CD14-positive monocyte (primary cell): ENCODE data around the gene ITPRIP. TPM values are rescaled to one million over a fixed set of nuclear protein-coding genes. Genes with fewer than 3 reads are reported as not detected.

Experiments used
- DNase-seq, 3 donors: peaks; one replicate each; pipeline ENCODE4 v3.0.0-alpha.2; 2011 to 2022
- H2AFZ ChIP-seq: 2 replicates; pipeline ENCODE4 v1.6.0; 2012; ENCODE audit warnings: mild to moderate bottlenecking, low read depth, low read length, inconsistent platforms; ENCODE audit not compliant: insufficient read depth, poor library complexity, severe bottlenecking
- H3K27ac ChIP-seq, 2 donors: 1 replicate in 1 of 2; 2 replicates in 1 of 2; pipeline ENCODE4 v1.5.1; 2012 to 2013; ENCODE audit warnings: low read length in 2 of 2, control low read depth in 1 of 2, inconsistent platforms in 1 of 2, low read depth in 1 of 2, mild to moderate bottlenecking in 1 of 2
- H3K27me3 ChIP-seq, 2 donors: one replicate each; pipeline versions ENCODE4 v1.6.0 to v1.6.1; 2011 to 2013; ENCODE audit warnings: low read length in 2 of 2; ENCODE audit not compliant: control insufficient read depth in 2 of 2, insufficient read depth in 2 of 2
- H3K36me3 ChIP-seq, 2 donors: replicated peaks in 1 of 2; 1 replicate in 1 of 2; 2 replicates in 1 of 2; pipeline versions ENCODE4 v1.5.1 to v1.6.1; 2012 to 2013; ENCODE audit warnings: low read length in 2 of 2, control low read depth in 1 of 2, inconsistent platforms in 1 of 2, mild to moderate bottlenecking in 1 of 2; ENCODE audit not compliant: insufficient read depth in 2 of 2, control insufficient read depth in 1 of 2
- H3K4me1 ChIP-seq, 2 donors: 1 replicate in 1 of 2; 2 replicates in 1 of 2; pipeline versions ENCODE4 v1.5.1 to v1.6.1; 2012 to 2013; ENCODE audit warnings: low read length in 2 of 2, control low read depth in 1 of 2, inconsistent platforms in 1 of 2, mild to moderate bottlenecking in 1 of 2, moderate library complexity in 1 of 2; ENCODE audit not compliant: insufficient read depth in 2 of 2, control insufficient read depth in 1 of 2
- H3K4me2 ChIP-seq: replicated peaks from 2 replicates; pipeline ENCODE3; 2012; ENCODE audit warnings: low read length, moderate library complexity, mild to moderate bottlenecking; ENCODE audit not compliant: poor library complexity, severe bottlenecking; ENCODE audit errors: extremely low read depth
- H3K4me3 ChIP-seq, 3 experiments: fragments of 200-600 bp in 1 of 3; sonication (generic) in 1 of 3; replicated peaks in 1 of 3; 1 replicate in 2 of 3; 2 replicates in 1 of 3; pipeline ENCODE4 v1.5.1; 2011 to 2013; ENCODE audit warnings: low read length in 3 of 3, mild to moderate bottlenecking in 3 of 3, control low read depth in 2 of 3, low read depth in 2 of 3, inconsistent platforms in 1 of 3, moderate library complexity in 1 of 3
- H3K79me2 ChIP-seq: 2 replicates; pipeline ENCODE4 v1.6.0; 2012; ENCODE audit warnings: mild to moderate bottlenecking, control low read depth, inconsistent platforms, low read length, moderate library complexity; ENCODE audit not compliant: insufficient read depth
- H3K9ac ChIP-seq: 2 replicates; pipeline ENCODE4 v1.6.0; 2017; ENCODE audit warnings: low read length, mild to moderate bottlenecking; ENCODE audit not compliant: insufficient read depth, poor library complexity, severe bottlenecking
- H3K9me3 ChIP-seq, 2 donors: replicated peaks in 1 of 2; 1 replicate in 1 of 2; 2 replicates in 1 of 2; pipeline versions ENCODE4 v1.5.1 to v1.6.1; 2012 to 2013; ENCODE audit warnings: low read length in 2 of 2, control low read depth in 1 of 2; ENCODE audit not compliant: control insufficient read depth in 1 of 2, insufficient read depth in 1 of 2
- H4K20me1 ChIP-seq: 2 replicates; pipeline ENCODE4 v1.6.0; 2012; ENCODE audit warnings: mild to moderate bottlenecking, low read length, control low read depth, moderate library complexity; ENCODE audit not compliant: insufficient read depth
- H3K27ac Mint-ChIP-seq, 7 donors: one replicate each; pipeline ENCODE4 v1.8.0; 2020; ENCODE audit warnings: mild to moderate bottlenecking in 7 of 7, mixed read lengths in 7 of 7, moderate library complexity in 6 of 7, inconsistent platforms in 2 of 7
- H3K27me3 Mint-ChIP-seq, 3 donors: one replicate each; pipeline ENCODE4 v1.8.0; 2021 to 2022; ENCODE audit warnings: low read depth in 3 of 3, mild to moderate bottlenecking in 3 of 3, mixed read lengths in 3 of 3, moderate library complexity in 3 of 3, inconsistent platforms in 1 of 3
- H3K36me3 Mint-ChIP-seq, 2 donors: one replicate each; pipeline ENCODE4 v1.8.0; 2020; ENCODE audit warnings: mixed read lengths in 2 of 2, inconsistent platforms in 1 of 2, mild to moderate bottlenecking in 1 of 2
- H3K4me1 Mint-ChIP-seq: one replicate; pipeline ENCODE4 v1.8.0; 2020; ENCODE audit warnings: mild to moderate bottlenecking, mixed read lengths
- H3K4me3 Mint-ChIP-seq, 2 donors: one replicate each; pipeline ENCODE4 v1.8.0; 2020; ENCODE audit warnings: mild to moderate bottlenecking in 2 of 2, mixed read lengths in 2 of 2, moderate library complexity in 1 of 2
- H3K9me3 Mint-ChIP-seq, 7 donors: one replicate each; pipeline ENCODE4 v1.8.0; 2020 to 2022; ENCODE audit warnings: mixed read lengths in 7 of 7, mild to moderate bottlenecking in 6 of 7, moderate library complexity in 6 of 7, inconsistent platforms in 2 of 7
- WGBS: methylation state at CpG from one replicate; pipeline ENCODE4 v1.1.5; 2013; ENCODE audit warnings: missing lambda C conversion rate; ENCODE audit not compliant: insufficient coverage; 5-methylcytosine and 5-hydroxymethylcytosine counted together
- intact Hi-C, 2 donors: fragments of 100-400 bp; cut with micrococcal nuclease; formaldehyde crosslinking; loops; one replicate each; pipeline versions ENCODE4 v1.15.0 to v1.15.1; 2023
- polyA plus RNA-seq, 3 donors: library from polyadenylated mRNA; depleted of rRNA in 1 of 3; unstranded in 2 of 3; stranded (reverse) in 1 of 3; fragments of 300-500 nt in 2 of 3; fragments of >200 nt in 1 of 3; fragmentation: Illumina TruSeq in 2 of 3; gene quantifications; 1 replicate in 2 of 3; 2 replicates in 1 of 3; pipeline ENCODE4 v1.2.3, GENCODE V29; 2012 to 2021
- TF ChIP-seq, protein P1 (sequence below): fragments of 200-600 bp; IDR thresholded peaks from one replicate; pipeline ENCODE4 v1.8.0; 2022; ENCODE audit warnings: antibody characterized with exemption, mild to moderate bottlenecking

Gene ITPRIP
- polyA plus RNA-seq, 3 donors = 27.5 to 76.6 (median 35.7) TPM

DNA sequence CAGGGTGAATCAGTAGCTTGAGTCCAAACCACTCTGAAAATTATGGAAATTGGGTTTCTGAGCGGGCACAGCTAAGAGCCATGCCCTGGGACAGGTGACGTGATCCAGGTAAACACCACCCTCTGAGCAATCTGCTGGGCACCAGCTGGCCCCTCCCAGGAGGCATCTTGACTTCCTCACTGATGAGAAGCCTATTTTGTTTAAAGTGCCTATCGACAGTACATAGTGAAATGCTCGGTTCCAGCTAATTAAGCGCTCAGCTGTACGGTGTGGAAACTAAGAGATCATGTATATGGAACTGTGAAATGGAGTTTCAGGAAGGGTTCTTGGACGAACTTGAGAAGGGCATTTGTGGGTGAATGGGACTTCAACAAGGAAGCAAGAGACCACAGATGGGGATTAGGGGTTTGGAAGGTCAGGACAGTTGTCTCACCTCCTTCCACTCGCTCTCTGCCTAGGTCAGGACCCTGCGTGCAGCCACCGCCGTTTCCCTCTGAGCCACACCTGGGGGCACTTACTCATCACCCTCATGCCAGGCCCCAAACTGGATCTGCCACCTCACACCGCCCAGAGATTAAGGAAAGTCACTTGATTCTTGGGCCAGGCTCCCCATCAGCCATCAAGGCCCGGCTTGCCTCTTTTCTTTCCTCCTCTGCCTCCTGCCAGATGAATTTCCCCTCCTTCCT is 3.2 kb downstream of the ITPRIP start:
- Mint-ChIP-seq H3K27ac (peak overlapping the region; percentile 59 to 99 (median 72)), H3K4me1 (peaks cover 77% of the 10 kb centered on the region), H3K27me3 (peaks cover 1 to 2% (median 2%) of the 10 kb centered on the region in 3 donors), H3K36me3 (peaks cover 39 to 51% of the 10 kb centered on the region in 2 donors), H3K9me3 (peaks cover 0 to 1% (median 0%) of the 10 kb centered on the region in 7 donors), H3K4me3 (peak overlapping the region; percentile 51 to 61)
- intact Hi-C loops = no loop called here
- peak in 1 of 3 donors; percentile 6 for DNase-seq
- no peaks in the 10 kb centered on the region for H3K27me3 ChIP-seq
- no peak overlapping the region for H2AFZ ChIP-seq
- no peak overlapping the region for H3K9ac ChIP-seq
- peaks cover 77 to 82% of the 10 kb centered on the region in 2 donors for H3K4me1 ChIP-seq
- 84% methylated on average over 9 of the region's 13 CpGs for WGBS
- TF ChIP-seq, protein P1, sequence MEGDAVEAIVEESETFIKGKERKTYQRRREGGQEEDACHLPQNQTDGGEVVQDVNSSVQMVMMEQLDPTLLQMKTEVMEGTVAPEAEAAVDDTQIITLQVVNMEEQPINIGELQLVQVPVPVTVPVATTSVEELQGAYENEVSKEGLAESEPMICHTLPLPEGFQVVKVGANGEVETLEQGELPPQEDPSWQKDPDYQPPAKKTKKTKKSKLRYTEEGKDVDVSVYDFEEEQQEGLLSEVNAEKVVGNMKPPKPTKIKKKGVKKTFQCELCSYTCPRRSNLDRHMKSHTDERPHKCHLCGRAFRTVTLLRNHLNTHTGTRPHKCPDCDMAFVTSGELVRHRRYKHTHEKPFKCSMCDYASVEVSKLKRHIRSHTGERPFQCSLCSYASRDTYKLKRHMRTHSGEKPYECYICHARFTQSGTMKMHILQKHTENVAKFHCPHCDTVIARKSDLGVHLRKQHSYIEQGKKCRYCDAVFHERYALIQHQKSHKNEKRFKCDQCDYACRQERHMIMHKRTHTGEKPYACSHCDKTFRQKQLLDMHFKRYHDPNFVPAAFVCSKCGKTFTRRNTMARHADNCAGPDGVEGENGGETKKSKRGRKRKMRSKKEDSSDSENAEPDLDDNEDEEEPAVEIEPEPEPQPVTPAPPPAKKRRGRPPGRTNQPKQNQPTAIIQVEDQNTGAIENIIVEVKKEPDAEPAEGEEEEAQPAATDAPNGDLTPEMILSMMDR = no peak
- H3K36me3 ChIP-seq = peaks cover 21 to 48% of the 10 kb centered on the region in 2 donors
- peak overlapping the region; percentile 89 for H3K4me2 ChIP-seq
- no peaks in the 10 kb centered on the region for H3K9me3 ChIP-seq
- H3K4me3 ChIP-seq = peak overlapping the region in 1 of 3 experiments; percentile 94
- H3K79me2 ChIP-seq = peaks cover 97% of the 10 kb centered on the region
- peak overlapping the region in 1 of 2 donors; percentile 37 for H3K27ac ChIP-seq
- H4K20me1 ChIP-seq = peaks cover 81% of the 10 kb centered on the region

GRCh38 chr10:104334561-104334960 is 3.7 kb downstream of the ITPRIP start:
- Histone ChIP-seq H2AFZ (no peak overlapping the region), H3K27ac (no peak overlapping the region), H3K4me2 (no peak overlapping the region), H4K20me1 (peaks cover 87% of the 10 kb centered on the region), H3K9ac (no peak overlapping the region), H3K4me1 (peaks cover 78 to 82% of the 10 kb centered on the region in 2 donors), H3K27me3 (no peaks in the 10 kb centered on the region), H3K4me3 (no peak overlapping the region), H3K79me2 (peaks cover 100% of the 10 kb centered on the region), H3K36me3 (peaks cover 21 to 48% of the 10 kb centered on the region in 2 donors), H3K9me3 (no peaks in the 10 kb centered on the region)
- no peak for DNase-seq
- 95% methylated on average over 4 of the region's 6 CpGs for WGBS
- peak overlapping the region in 2 of 7 donors; percentile 52 to 87 for H3K27ac Mint-ChIP-seq
- intact Hi-C loops = no loop called here
- no peak overlapping the region for H3K4me3 Mint-ChIP-seq
- TF ChIP-seq, protein P1 = no peak
- H3K27me3 Mint-ChIP-seq = peaks cover 0 to 2% (median 0%) of the 10 kb centered on the region in 3 donors
- no peaks in the 10 kb centered on the region for H3K9me3 Mint-ChIP-seq
- peaks cover 39 to 51% of the 10 kb centered on the region in 2 donors for H3K36me3 Mint-ChIP-seq
- peaks cover 77% of the 10 kb centered on the region for H3K4me1 Mint-ChIP-seq
